K562 (cell line): ENCODE measurements around the gene HIVEP3. TPM values are rescaled to one million over a fixed set of nuclear protein-coding genes. Genes with fewer than 3 reads are reported as not detected.

Experiments
- CHD1 ChIP-seq: fragments of 200-600 bp; sonication (generic); IDR thresholded peaks from one replicate; pipeline ENCODE4 v1.6.1; 2012; ENCODE audit warnings: mild to moderate bottlenecking, moderate library complexity, low read length, inconsistent platforms
- REST ChIP-seq, 2 experiments: fragments of 450-650 bp; formaldehyde crosslinking in 1 of 2; IDR thresholded peaks; 2 replicates each; pipeline versions ENCODE4 v1.4.0 to v1.6.1; 2014 to 2020; ENCODE audit warnings: mild to moderate bottlenecking in 2 of 2, borderline replicate concordance in 1 of 2, low read depth in 1 of 2
- polyA plus RNA-seq, 8 experiments: library from polyadenylated mRNA; depleted of rRNA in 4 of 8; stranded (reverse) in 5 of 8; unstranded in 3 of 8; fragments of >200 nt; fragmentation: Nextera tagmentation in 2 of 8; fragmentation: Illumina TruSeq in 1 of 8; extraction: Ambion mirVana in 2 of 8; extraction: Trizol in 1 of 8; gene quantifications; 2 replicates each; pipeline versions ENCODE4 v1.2.1 to v1.2.3, GENCODE V29; 2011 to 2014; ENCODE audit warnings: inconsistent platforms in 1 of 8, missing spikeins in 1 of 8
- total RNA-seq, 7 experiments: library from RNA; depleted of rRNA in 6 of 7; stranded (reverse); fragments of >200 nt in 6 of 7; fragmentation: Illumina TruSeq in 2 of 7; extraction: Trizol in 2 of 7; gene quantifications; 2 replicates each; pipeline versions ENCODE4 v1.2.1 to v1.2.3, GENCODE V29; 2011 to 2021; ENCODE audit warnings: low replicate concordance in 1 of 7

HIVEP3 gene
- total and polyA plus RNA-seq, 9 of the 15 experiments (the other 6 are each of a cell fraction or from before 2014, with no cell fraction given) = 0.09 to 0.58 (median 0.34) TPM; not detected in 1

- TF ChIP-seq REST (IDR thresholded peaks at IDR 0.05; ENCODE audit: borderline replicate concordance) (peak; percentile 19; the same call in 1 of the 2 replicates), REST (CRISPR knock-in tag; IDR thresholded peaks at IDR 0.05; ENCODE audit: low read depth) (no peak), CHD1 (no peak)
Measured at GRCh38 chr1:41842993-41843755, 75.5 kb downstream of the HIVEP3 start (continued).
